GM23248 (cell line): ENCODE results near the gene SLC36A3.

ENCODE experiments used
- EZH2 ChIP-seq: fragments of 200-600 bp; sonication (generic); IDR thresholded peaks from 2 replicates; pipeline ENCODE4 v1.6.1; 2018; ENCODE audit warnings: antibody characterized with exemption, mild to moderate bottlenecking; ENCODE audit not compliant: insufficient read depth, poor library complexity, severe bottlenecking
- EZH2phosphoT487 ChIP-seq: fragments of 200-600 bp; sonication (generic); IDR thresholded peaks from 2 replicates; pipeline ENCODE4 v1.6.1; 2018; ENCODE audit warnings: antibody characterized with exemption, moderate library complexity, mild to moderate bottlenecking, low read depth; ENCODE audit not compliant: insufficient read depth

GRCh38 chr5:151285683-151286082 lies 17.9 kb downstream of the SLC36A3 start:
- TF ChIP-seq EZH2 = no peak
- no peak for TF ChIP-seq EZH2phosphoT487
